ENCODE data around the gene SCARF1.

Gene SCARF1

DNA sequence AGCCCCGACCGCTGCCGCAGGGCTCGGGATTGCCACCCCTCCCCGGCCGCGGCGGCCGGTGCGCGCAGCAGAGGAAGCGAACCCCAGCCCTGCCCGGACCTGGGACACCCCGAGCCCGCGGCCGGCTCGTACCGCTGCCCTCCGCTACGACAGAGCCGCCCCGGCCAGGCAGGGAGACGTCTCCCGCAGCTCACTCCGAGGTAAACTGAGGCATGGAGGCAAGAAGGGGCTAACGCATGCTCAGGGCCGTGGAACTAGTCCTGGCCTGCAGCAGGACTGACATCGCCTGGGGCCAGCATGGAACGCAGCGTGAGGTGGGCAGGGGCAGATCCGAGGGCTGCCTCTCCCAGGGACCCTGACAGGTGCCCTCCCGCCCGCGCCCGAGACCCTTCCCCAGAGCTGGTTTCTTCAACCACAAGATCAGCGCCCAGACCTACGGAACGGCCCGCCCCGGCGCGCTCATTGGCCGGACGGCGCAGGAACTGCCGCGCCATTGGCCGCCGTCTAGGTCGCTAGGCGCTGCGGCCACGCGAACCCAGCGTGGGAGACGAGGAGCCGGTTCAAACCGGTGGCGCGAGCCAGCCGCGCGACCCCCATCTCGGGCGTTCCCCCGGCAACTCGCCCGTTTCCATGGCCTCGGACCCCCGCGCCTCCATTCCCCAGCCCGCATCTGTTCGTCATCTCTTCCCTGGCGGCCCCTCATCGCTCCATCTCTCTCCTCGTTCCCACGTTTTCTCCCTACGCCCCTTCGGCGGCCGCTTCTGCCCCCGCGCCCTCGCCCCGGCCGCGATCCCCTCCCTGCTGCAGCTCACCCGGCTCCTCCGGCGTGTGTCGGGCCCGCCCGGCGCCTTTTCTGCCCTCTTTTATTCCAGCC lies 17.3 kb downstream of the SCARF1 start, which contains the start of gene SLC43A2 (continued):
- no peak; the same call in 1 of the 2 replicates for TF ChIP-seq SP2 (tag by site-specific recombination; IDR thresholded peaks at IDR 0.05)
- no peak for TF ChIP-seq MEIS1 (CRISPR knock-in tag; IDR thresholded peaks at IDR 0.05; ENCODE audit: borderline replicate concordance)
- TF ChIP-seq ZNF174 (tag by site-specific recombination; IDR thresholded peaks at IDR 0.05), result no peak
- TF ChIP-seq ZBTB17 (tag by site-specific recombination; IDR thresholded peaks at IDR 0.05), result peak; percentile 73
- TF ChIP-seq ZNF48 (tag by site-specific recombination; IDR thresholded peaks at IDR 0.05), result no peak
- TF ChIP-seq ZNF214 (tag by site-specific recombination; IDR thresholded peaks at IDR 0.05; ENCODE audit: borderline replicate concordance), result no peak
- TF ChIP-seq ZNF341 (tag by site-specific recombination; IDR thresholded peaks at IDR 0.05; ENCODE audit: low read depth), result no peak
- no peak for TF ChIP-seq SALL2 (tag by site-specific recombination; IDR thresholded peaks at IDR 0.05; ENCODE audit: borderline replicate concordance)
- TF ChIP-seq ZNF391 (tag by site-specific recombination; IDR thresholded peaks at IDR 0.05; ENCODE audit: borderline replicate concordance, low read depth), result peak; percentile 69; the same call in 1 of the 2 replicates
- TF ChIP-seq ZSCAN23 (tag by site-specific recombination; IDR thresholded peaks at IDR 0.05), result no peak; the same call in 1 of the 2 replicates
- TF ChIP-seq, protein P1, sequence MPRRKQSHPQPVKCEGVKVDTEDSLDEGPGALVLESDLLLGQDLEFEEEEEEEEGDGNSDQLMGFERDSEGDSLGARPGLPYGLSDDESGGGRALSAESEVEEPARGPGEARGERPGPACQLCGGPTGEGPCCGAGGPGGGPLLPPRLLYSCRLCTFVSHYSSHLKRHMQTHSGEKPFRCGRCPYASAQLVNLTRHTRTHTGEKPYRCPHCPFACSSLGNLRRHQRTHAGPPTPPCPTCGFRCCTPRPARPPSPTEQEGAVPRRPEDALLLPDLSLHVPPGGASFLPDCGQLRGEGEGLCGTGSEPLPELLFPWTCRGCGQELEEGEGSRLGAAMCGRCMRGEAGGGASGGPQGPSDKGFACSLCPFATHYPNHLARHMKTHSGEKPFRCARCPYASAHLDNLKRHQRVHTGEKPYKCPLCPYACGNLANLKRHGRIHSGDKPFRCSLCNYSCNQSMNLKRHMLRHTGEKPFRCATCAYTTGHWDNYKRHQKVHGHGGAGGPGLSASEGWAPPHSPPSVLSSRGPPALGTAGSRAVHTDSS (tag by site-specific recombination; IDR thresholded peaks at IDR 0.05), result no peak
- no peak for TF ChIP-seq ZNF548 (tag by site-specific recombination; IDR thresholded peaks at IDR 0.05)
- TF ChIP-seq, protein P2, sequence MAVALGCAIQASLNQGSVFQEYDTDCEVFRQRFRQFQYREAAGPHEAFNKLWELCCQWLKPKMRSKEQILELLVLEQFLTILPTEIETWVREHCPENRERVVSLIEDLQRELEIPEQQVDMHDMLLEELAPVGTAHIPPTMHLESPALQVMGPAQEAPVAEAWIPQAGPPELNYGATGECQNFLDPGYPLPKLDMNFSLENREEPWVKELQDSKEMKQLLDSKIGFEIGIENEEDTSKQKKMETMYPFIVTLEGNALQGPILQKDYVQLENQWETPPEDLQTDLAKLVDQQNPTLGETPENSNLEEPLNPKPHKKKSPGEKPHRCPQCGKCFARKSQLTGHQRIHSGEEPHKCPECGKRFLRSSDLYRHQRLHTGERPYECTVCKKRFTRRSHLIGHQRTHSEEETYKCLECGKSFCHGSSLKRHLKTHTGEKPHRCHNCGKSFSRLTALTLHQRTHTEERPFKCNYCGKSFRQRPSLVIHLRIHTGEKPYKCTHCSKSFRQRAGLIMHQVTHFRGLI (tag by site-specific recombination; IDR thresholded peaks at IDR 0.05), result no peak
- no peak for TF ChIP-seq ZFP3 (tag by site-specific recombination; IDR thresholded peaks at IDR 0.05; ENCODE audit: low read depth)
- TF ChIP-seq, protein P3, sequence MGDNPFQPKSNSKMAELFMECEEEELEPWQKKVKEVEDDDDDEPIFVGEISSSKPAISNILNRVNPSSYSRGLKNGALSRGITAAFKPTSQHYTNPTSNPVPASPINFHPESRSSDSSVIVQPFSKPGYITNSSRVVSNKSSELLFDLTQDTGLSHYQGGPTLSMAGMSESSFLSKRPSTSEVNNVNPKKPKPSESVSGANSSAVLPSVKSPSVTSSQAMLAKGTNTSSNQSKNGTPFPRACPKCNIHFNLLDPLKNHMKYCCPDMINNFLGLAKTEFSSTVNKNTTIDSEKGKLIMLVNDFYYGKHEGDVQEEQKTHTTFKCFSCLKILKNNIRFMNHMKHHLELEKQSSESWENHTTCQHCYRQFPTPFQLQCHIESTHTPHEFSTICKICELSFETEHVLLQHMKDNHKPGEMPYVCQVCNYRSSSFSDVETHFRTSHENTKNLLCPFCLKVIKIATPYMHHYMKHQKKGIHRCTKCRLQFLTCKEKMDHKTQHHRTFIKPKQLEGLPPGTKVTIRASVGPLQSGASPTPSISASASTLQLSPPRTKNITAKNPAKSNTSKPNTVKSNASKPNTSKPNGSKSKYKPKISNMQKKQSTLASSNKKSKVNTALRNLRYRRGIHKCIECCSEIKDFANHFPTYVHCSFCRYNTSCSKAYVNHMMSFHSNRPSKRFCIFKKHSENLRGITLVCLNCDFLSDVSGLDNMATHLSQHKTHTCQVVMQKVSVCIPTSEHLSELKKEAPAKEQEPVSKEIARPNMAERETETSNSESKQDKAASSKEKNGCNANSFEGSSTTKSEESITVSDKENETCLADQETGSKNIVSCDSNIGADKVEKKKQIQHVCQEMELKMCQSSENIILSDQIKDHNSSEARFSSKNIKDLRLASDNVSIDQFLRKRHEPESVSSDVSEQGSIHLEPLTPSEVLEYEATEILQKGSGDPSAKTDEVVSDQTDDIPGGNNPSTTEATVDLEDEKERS (tag by site-specific recombination; IDR thresholded peaks at IDR 0.05), result no peak
- peak; percentile 89 for TF ChIP-seq ZNF2 (tag by site-specific recombination; IDR thresholded peaks at IDR 0.05)
- TF ChIP-seq ZNF138 (tag by site-specific recombination; IDR thresholded peaks at IDR 0.05; ENCODE audit: borderline replicate concordance), result no peak
- no peak for TF ChIP-seq ZNF404 (tag by site-specific recombination; IDR thresholded peaks at IDR 0.05)
- no peak for TF ChIP-seq ZNF544 (tag by site-specific recombination; IDR thresholded peaks at IDR 0.05)
- TF ChIP-seq ZNF169 (tag by site-specific recombination; IDR thresholded peaks at IDR 0.05), result no peak; the same call in 1 of the 2 replicates
- TF ChIP-seq ZFP69B (tag by site-specific recombination; IDR thresholded peaks at IDR 0.05), result peak; percentile 88
- TF ChIP-seq ZNF121 (tag by site-specific recombination; IDR thresholded peaks at IDR 0.05), result peak; percentile 78
- peak; percentile 76 for TF ChIP-seq GLIS2 (tag by site-specific recombination; IDR thresholded peaks at IDR 0.05)
- TF ChIP-seq ZNF645 (tag by site-specific recombination; IDR thresholded peaks at IDR 0.05), result no peak
- TF ChIP-seq, protein P4, sequence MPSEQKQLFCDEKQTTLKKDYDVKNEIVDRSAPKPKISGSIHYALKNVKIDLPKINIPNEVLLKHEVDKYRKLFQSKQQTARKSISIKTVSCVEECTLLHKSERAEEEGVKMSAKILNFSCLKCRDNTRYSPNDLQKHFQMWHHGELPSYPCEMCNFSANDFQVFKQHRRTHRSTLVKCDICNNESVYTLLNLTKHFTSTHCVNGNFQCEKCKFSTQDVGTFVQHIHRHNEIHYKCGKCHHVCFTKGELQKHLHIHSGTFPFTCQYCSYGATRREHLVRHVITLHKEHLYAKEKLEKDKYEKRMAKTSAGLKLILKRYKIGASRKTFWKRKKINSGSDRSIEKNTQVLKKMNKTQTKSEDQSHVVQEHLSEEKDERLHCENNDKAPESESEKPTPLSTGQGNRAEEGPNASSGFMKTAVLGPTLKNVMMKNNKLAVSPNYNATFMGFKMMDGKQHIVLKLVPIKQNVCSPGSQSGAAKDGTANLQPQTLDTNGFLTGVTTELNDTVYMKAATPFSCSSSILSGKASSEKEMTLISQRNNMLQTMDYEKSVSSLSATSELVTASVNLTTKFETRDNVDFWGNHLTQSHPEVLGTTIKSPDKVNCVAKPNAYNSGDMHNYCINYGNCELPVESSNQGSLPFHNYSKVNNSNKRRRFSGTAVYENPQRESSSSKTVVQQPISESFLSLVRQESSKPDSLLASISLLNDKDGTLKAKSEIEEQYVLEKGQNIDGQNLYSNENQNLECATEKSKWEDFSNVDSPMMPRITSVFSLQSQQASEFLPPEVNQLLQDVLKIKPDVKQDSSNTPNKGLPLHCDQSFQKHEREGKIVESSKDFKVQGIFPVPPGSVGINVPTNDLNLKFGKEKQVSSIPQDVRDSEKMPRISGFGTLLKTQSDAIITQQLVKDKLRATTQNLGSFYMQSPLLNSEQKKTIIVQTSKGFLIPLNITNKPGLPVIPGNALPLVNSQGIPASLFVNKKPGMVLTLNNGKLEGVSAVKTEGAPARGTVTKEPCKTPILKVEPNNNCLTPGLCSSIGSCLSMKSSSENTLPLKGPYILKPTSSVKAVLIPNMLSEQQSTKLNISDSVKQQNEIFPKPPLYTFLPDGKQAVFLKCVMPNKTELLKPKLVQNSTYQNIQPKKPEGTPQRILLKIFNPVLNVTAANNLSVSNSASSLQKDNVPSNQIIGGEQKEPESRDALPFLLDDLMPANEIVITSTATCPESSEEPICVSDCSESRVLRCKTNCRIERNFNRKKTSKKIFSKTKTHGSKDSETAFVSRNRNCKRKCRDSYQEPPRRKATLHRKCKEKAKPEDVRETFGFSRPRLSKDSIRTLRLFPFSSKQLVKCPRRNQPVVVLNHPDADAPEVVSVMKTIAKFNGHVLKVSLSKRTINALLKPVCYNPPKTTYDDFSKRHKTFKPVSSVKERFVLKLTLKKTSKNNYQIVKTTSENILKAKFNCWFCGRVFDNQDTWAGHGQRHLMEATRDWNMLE (tag by site-specific recombination; conservative IDR thresholded peaks at IDR 0.05; ENCODE audit: low read depth), result no peak
- TF ChIP-seq ZNF677 (tag by site-specific recombination; IDR thresholded peaks at IDR 0.05), result no peak; the same call in 1 of the 2 replicates
- no peak for TF ChIP-seq ZNF830 (tag by site-specific recombination; IDR thresholded peaks at IDR 0.05; ENCODE audit: low read depth)
